Panc1 (cell line): ENCODE measurements around the gene DDB1. TPM values are rescaled to one million over a fixed set of nuclear protein-coding genes. Genes with fewer than 3 reads are reported as not detected.

Source experiments
- ATAC-seq: fragments of 200-7000 bp; cut with Tn5 transposase; 2 replicates; pipeline ENCODE4 v1.9.1; 2020; ENCODE audit warnings: mild to moderate bottlenecking, moderate library complexity
- BruUV-seq: library from RNA; stranded (reverse); fragments of 400-500 nt; replicated peaks from 2 replicates; lab custom pipeline; 2021; lab: Mats Ljungman, UMichigan
- CTCF ChIA-PET: fragments of 300-600 bp; sonication (Branson Sonifier 250); formaldehyde crosslinking; loops from one replicate; lab custom pipeline; 2022; ENCODE audit warnings: antibody characterized with exemption; lab: Charles Lee
- POLR2A ChIA-PET: fragments of 300-600 bp; sonication (Branson Sonifier 250); formaldehyde crosslinking; loops from one replicate; lab custom pipeline; 2022; ENCODE audit warnings: antibody characterized with exemption; lab: Charles Lee
- DNase-seq: peaks from one replicate; pipeline ENCODE4 v3.0.0-alpha.2; 2010; ENCODE audit warnings: low read depth, low spot score
- H3K27ac ChIP-seq: 2 replicates; pipeline ENCODE4 v1.5.1; 2011; ENCODE audit warnings: mild to moderate bottlenecking, low read length, inconsistent platforms
- H3K27me3 ChIP-seq: fragments of 200-500 bp; sonication (Bioruptor generic); 2 replicates; pipeline ENCODE4 v1.6.0; 2014; ENCODE audit warnings: low read length, inconsistent platforms; ENCODE audit not compliant: control insufficient read depth, insufficient read depth
- H3K36me3 ChIP-seq: fragments of 200-500 bp; sonication (Bioruptor generic); 2 replicates; pipeline ENCODE4 v1.5.1; 2014; ENCODE audit warnings: inconsistent platforms, mild to moderate bottlenecking, low read length, moderate library complexity; ENCODE audit not compliant: control insufficient read depth, insufficient read depth
- H3K4me1 ChIP-seq: 2 replicates; pipeline ENCODE4 v1.5.1; 2011; ENCODE audit warnings: inconsistent platforms, mild to moderate bottlenecking, low read length, moderate library complexity; ENCODE audit not compliant: control insufficient read depth, insufficient read depth
- H3K4me3 ChIP-seq, 2 experiments: 2 replicates each; pipeline ENCODE4 v1.5.1; 2011 to 2012; ENCODE audit warnings: low read depth in 2 of 2, low read length in 2 of 2, mild to moderate bottlenecking in 2 of 2, inconsistent platforms in 1 of 2, moderate library complexity in 1 of 2
- H3K9me3 ChIP-seq: fragments of 200-500 bp; sonication (Bioruptor generic); 2 replicates; pipeline ENCODE4 v1.5.1; 2014; ENCODE audit warnings: low read depth, mild to moderate bottlenecking, inconsistent platforms, low read length, moderate library complexity; ENCODE audit not compliant: control insufficient read depth, insufficient read depth
- CTCF ChIP-seq: fragments of 450-650 bp; IDR thresholded peaks from 2 replicates; pipeline ENCODE4 v1.5.1; 2017; ENCODE audit warnings: mild to moderate bottlenecking
- POLR2AphosphoS5 ChIP-seq: IDR thresholded peaks from 2 replicates; pipeline ENCODE4 v1.6.1; 2012; ENCODE audit warnings: mild to moderate bottlenecking, low read depth, low read length, moderate library complexity
- REST ChIP-seq, 2 experiments: IDR thresholded peaks; 2 replicates each; pipeline ENCODE4 v1.6.1; 2011 to 2012; ENCODE audit warnings: low read depth in 2 of 2, control low read depth in 1 of 2, low read length in 1 of 2, mild to moderate bottlenecking in 1 of 2, moderate library complexity in 1 of 2; ENCODE audit not compliant: insufficient read depth in 1 of 2
- SIN3A ChIP-seq: IDR thresholded peaks from 2 replicates; pipeline ENCODE4 v1.6.1; 2012; ENCODE audit warnings: low read depth, mild to moderate bottlenecking, low read length, moderate library complexity, borderline replicate concordance; ENCODE audit not compliant: insufficient read depth
- TCF7L2 ChIP-seq: IDR thresholded peaks from 2 replicates; pipeline ENCODE4 v1.6.1; 2011; ENCODE audit warnings: mild to moderate bottlenecking, low read depth, low read length, inconsistent platforms
- in situ Hi-C: cut with HindIII; loops from 2 replicates; pipeline ENCODE4 v1.10.0; 2016; ENCODE audit warnings: low sequenced_read_pairs, low pct_unique_long_range_greater_than_20kb
- intact Hi-C: fragments of 100-400 bp; cut with micrococcal nuclease; formaldehyde crosslinking; loops from one replicate; pipeline ENCODE4 v1.10.0; 2022; ENCODE audit not compliant: unreplicated experiment
- total RNA-seq: library from RNA; stranded (reverse); gene quantifications from one replicate; pipeline ENCODE4 v1.2.1, GENCODE V29; 2021; ENCODE audit not compliant: unreplicated experiment

The DDB1 gene
- total RNA-seq, 1 experiment from 2014 or later = 217 TPM

GRCh38 chr11:61356706-61357105 is 23.8 kb upstream of the DDB1 start:
- intact Hi-C loops (no loop called here), in situ Hi-C loops (no loop called here)
- no peak for ATAC-seq
- H3K4me3 ChIP-seq = no peak overlapping the region
- no TSS peak for BruUV-seq
- H3K4me1 ChIP-seq = 0 out of 2 replicates have a peak, but pooled peaks cover 4% of the 10 kb centered on the region
- CTCF ChIA-PET = interaction anchor here (0.6 to 1.4 kb wide), 2 partner anchors 20 to 45 kb away, joined by 7 to 8 read pairs; no protein-coding TSS in a partner anchor
- H3K27me3 ChIP-seq = no peaks in the 10 kb centered on the region
- TF ChIP-seq REST (IDR thresholded peaks at IDR 0.05; ENCODE audit: insufficient read depth in 1 of 2, low read depth in 2 of 2, low read length in 1 of 2) (no peak), SIN3A (no peak), TCF7L2 (no peak), CTCF (no peak), POLR2AphosphoS5 (no peak)
- H3K36me3 ChIP-seq = no peaks in the 10 kb centered on the region
- DNase-seq = no peak
- H3K27ac ChIP-seq = no peak overlapping the region
- POLR2A ChIA-PET = no interaction called here
- no peaks in the 10 kb centered on the region for H3K9me3 ChIP-seq

DNA sequence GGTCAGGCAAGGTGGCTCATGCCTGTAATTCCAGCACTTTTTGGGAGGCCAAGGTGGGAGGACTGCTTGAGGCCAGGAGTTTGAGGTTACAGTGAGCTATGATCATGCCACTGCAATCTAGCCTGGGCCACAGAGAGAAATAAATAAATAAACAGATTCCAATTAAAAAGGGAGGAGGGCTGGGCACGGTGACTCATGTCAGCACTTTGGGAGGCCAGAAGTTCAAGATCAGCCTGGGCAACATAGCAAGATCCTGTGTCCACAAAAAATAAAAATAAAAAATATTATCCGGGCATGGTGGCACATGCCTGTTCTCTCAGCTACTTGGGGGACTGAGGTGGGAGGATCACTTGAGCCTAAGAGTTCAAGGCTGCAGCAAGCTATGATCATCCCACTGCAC is 21.3 kb upstream of the DDB1 start:
- intact Hi-C loops (no loop called here), in situ Hi-C loops (no loop called here)
- no peak overlapping the region for H3K27ac ChIP-seq
- H3K9me3 ChIP-seq = no peaks in the 10 kb centered on the region
- DNase-seq (no peak), ATAC-seq (no peak)
- H3K4me1 ChIP-seq = no peaks in the 10 kb centered on the region
- no TSS peak for BruUV-seq
- TF ChIP-seq SIN3A (no peak), TCF7L2 (no peak), REST (IDR thresholded peaks at IDR 0.05; ENCODE audit: insufficient read depth in 1 of 2, low read depth in 2 of 2, low read length in 1 of 2) (no peak), POLR2AphosphoS5 (no peak), CTCF (no peak)
- 0 out of 2 replicates have a peak, but pooled peaks cover 2% of the 10 kb centered on the region for H3K36me3 ChIP-seq
- ChIA-PET POLR2A (no interaction called here), CTCF (interaction anchor here (0.9 kb wide), 1 partner anchor 15 kb away, joined by 6 read pairs; no protein-coding TSS in a partner anchor)
- no peak overlapping the region for H3K4me3 ChIP-seq
- no peaks in the 10 kb centered on the region for H3K27me3 ChIP-seq
